Testis (tissue), 3 donors: ENCODE results near the gene CCDC188. TPM values are rescaled to one million over a fixed set of nuclear protein-coding genes. Genes with fewer than 3 reads are reported as not detected.

Experiments
- DNase-seq: peaks from one replicate; pipeline ENCODE4 v3.0.0-alpha.2; 2019
- H3K27ac ChIP-seq, 2 donors: fragments of 200-600 bp; sonication (generic); one replicate each; pipeline ENCODE4 v1.5.1; 2019
- H3K27me3 ChIP-seq: fragments of 200-600 bp; sonication (generic); one replicate; pipeline ENCODE4 v1.5.1; 2019
- H3K36me3 ChIP-seq: fragments of 200-600 bp; sonication (generic); one replicate; pipeline ENCODE4 v1.5.1; 2017; ENCODE audit warnings: low read depth; ENCODE audit errors: missing control alignments
- H3K4me1 ChIP-seq: fragments of 200-600 bp; sonication (generic); one replicate; pipeline ENCODE4 v1.5.1; 2019
- H3K4me3 ChIP-seq, 2 donors: fragments of 200-600 bp; sonication (generic); one replicate each; pipeline ENCODE4 v1.5.1; 2017 to 2019
- H3K9me3 ChIP-seq: fragments of 200-600 bp; sonication (generic); one replicate; pipeline ENCODE4 v1.5.1; 2017
- CTCF ChIP-seq, 3 experiments: fragments of 450-650 bp in 2 of 3; fragments of 200-600 bp in 1 of 3; sonication (generic) in 1 of 3; IDR thresholded peaks; one replicate each; pipeline ENCODE4 v1.5.1; 2016 to 2019; ENCODE audit warnings: antibody characterized with exemption in 3 of 3, mild to moderate bottlenecking in 2 of 3, moderate library complexity in 1 of 3
- POLR2A ChIP-seq: fragments of 450-650 bp; IDR thresholded peaks from one replicate; pipeline ENCODE4 v1.6.1; 2017; ENCODE audit warnings: antibody characterized with exemption, mild to moderate bottlenecking, moderate library complexity
- WGBS, 2 donors: methylation state at CpG; one replicate each; pipeline ENCODE4 v1.1.5; 2018; 5-methylcytosine and 5-hydroxymethylcytosine counted together
- intact Hi-C: fragments of 100-400 bp; cut with DNase I; formaldehyde crosslinking; loops from one replicate; pipeline ENCODE4 v1.15.1; 2023; ENCODE audit warnings: low total_unique reads
- polyA plus RNA-seq: library from polyadenylated mRNA; stranded (reverse); fragments of 350-450 nt; fragmentation: Illumina TruSeq; extraction: RNeasy Lipid Tissue Mini Kit (QIAGEN cat#74804); gene quantifications from one replicate; pipeline ENCODE4 v1.2.3, GENCODE V29; 2014; ENCODE audit warnings: low read depth, low replicate concordance; ENCODE audit not compliant: insufficient read depth
- total RNA-seq, 2 donors: library from RNA; depleted of rRNA; stranded (reverse); fragments of >200 nt; gene quantifications; one replicate each; pipeline ENCODE4 v1.2.3, GENCODE V29; 2016

CCDC188 gene
- total and polyA plus RNA-seq, 3 donors from 2014 or later = 12.2 to 46.5 (median 33.1) TPM

DNA sequence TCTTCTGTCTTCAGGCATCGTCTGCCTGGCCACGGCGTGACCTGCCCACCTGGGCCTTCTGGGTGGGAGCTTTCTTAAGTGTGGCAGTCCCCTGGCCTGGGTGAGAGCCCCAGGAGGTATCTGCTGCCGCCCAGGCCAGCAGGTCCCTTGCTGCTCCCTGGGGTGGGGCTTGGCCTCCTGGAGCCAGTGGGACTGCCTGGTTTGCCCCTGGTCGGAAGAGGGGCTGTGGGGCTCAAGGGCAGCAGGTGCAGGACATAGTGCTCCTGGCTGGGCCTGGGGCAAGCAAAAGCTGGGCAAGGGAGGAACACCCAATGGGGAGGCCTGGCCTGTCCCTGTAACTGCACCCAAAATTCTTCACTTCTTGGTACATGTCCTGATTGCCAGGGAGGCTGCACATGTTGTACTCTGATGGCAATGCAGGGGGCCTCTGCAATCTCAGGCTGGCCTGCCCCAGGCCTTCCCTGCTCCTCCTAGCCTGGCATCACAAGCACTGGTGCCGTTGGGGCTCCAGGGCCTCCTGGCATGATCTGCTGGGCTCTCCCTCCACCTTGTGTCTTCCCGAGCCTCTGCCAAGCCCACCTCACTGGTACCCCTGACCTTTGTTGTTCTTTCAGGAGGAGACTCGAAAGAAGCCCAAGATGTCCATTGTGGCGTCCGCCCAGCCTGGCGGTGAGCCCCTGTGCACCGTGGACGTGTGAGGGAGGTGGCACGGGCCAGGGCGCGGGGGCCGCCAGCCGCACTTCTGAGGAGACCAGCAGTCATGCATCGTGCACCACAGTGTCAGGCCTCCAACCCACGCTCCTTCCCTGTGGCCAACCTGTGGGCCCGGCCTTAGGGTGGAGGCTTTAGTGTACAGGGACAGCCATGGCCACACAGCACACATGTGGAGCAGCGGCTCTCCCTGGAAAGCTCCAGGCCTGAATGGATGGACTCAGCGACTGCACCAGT, 41.2 kb downstream of the CCDC188 start:
- 74 to 79% methylated on average over 9 to 23 of the region's 23 CpGs for WGBS, 2 donors
- Histone ChIP-seq H3K27me3 (no peaks in the 10 kb centered on the region), H3K4me3 (no peak overlapping the region), H3K36me3 (no peaks in the 10 kb centered on the region), H3K9me3 (no peaks in the 10 kb centered on the region), H3K27ac (no peak overlapping the region), H3K4me1 (no peaks in the 10 kb centered on the region)
- TF ChIP-seq POLR2A (no peak), CTCF (IDR thresholded peaks at IDR 0.05) (no peak)
- intact Hi-C loops = no loop called here
- DNase-seq = no peak

- intact Hi-C loops = no loop called here
- no peak for DNase-seq
Measured at GRCh38 chr22:20108757-20109230, 42.1 kb downstream of the CCDC188 start.

DNA sequence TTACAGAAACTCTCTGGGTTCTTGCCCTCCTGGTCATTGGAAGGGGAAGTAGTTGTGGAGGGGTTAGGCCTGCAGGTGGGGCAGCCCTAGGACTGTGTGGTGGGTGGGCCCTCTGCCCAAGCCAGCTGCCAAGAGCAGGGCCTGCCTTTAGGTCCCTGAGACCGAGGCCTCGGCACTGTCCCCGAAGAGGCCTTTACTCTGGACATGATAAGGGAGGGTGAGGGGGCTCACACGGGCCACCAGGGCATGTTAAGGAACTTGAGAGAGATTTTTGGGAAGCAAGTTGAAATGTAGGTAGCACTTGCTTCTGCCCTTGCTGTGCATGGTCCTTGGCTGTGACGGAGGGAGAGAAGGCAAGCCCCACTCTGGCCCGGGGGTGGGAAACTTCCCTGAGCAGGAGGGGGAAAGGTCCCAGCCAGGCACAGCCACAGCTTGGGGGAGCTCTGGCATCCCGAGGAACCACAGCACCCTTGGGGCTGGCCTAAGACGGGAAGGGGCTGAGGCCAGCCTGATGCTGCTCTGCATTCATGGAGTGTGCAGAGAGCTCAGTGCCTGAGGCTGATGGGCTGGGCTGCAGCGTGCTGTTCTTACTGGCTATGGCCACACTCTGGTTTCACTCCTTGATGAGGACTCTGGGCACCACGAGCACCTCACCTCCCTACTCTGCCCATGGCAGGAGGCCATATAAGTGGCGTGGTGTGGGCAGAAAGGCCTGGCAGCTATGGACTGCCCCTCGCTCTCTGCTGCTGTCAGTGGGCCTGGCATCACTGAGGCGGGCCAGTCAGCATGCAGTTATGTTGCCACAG, 42.7 kb downstream of the CCDC188 start:
- intact Hi-C loops = no loop called here

More at GRCh38 chr22:20108757-20109230, 42.1 kb downstream of the CCDC188 start:
- H3K27ac ChIP-seq = no peak overlapping the region
- no peaks in the 10 kb centered on the region for H3K36me3 ChIP-seq
- H3K4me3 ChIP-seq = no peak overlapping the region
- H3K9me3 ChIP-seq = no peaks in the 10 kb centered on the region
- H3K4me1 ChIP-seq = no peaks in the 10 kb centered on the region
- WGBS, 2 donors = 86 to 87% methylated on average over 5 to 12 of the region's 12 CpGs
- TF ChIP-seq CTCF (IDR thresholded peaks at IDR 0.05) (no peak), POLR2A (no peak)
- no peaks in the 10 kb centered on the region for H3K27me3 ChIP-seq

DNA sequence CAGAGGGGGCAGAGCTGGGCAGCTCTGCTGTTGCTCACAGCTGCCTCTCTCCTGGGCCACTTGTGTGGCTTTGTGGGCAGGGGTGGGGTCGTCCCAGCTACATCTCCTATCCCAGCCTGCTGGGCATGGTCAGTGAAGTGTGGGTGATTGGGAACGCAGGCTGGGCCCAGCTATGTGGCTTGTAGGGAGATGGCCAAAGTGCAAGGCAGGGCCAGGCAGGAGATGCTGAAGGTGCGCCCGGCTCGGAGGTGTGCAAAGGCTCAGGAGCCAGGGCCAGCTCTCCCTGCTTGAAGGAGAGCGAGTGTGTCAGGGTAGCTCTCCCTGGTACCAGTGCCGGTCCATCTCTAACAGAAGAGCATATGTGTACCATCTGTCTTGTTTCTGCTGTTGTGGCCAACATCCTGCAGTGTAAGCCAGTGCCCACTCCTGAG, 43.4 kb downstream of the CCDC188 start:
- Histone ChIP-seq H3K4me1 (no peaks in the 10 kb centered on the region), H3K27me3 (no peaks in the 10 kb centered on the region), H3K4me3 (no peak overlapping the region), H3K9me3 (no peaks in the 10 kb centered on the region), H3K36me3 (no peaks in the 10 kb centered on the region), H3K27ac (no peak overlapping the region)
- DNase-seq = no peak
- intact Hi-C loops = no loop called here
- no peak for TF ChIP-seq CTCF (IDR thresholded peaks at IDR 0.05)
- TF ChIP-seq POLR2A = no peak
- 81 to 92% methylated on average over 7 of the region's 7 CpGs for WGBS, 2 donors

More for the DNA sequence above, 42.7 kb downstream of the CCDC188 start:
- H3K27ac ChIP-seq = no peak overlapping the region
- H3K27me3 ChIP-seq = no peaks in the 10 kb centered on the region
- no peaks in the 10 kb centered on the region for H3K9me3 ChIP-seq
- no peaks in the 10 kb centered on the region for H3K4me1 ChIP-seq
- no peak overlapping the region for H3K4me3 ChIP-seq
- WGBS, 2 donors = 66 to 82% methylated on average over 6 to 13 of the region's 13 CpGs
- no peak for TF ChIP-seq CTCF (IDR thresholded peaks at IDR 0.05)
- TF ChIP-seq POLR2A = no peak
- DNase-seq = no peak
- H3K36me3 ChIP-seq = no peaks in the 10 kb centered on the region
